GM19035 (cell line): Measurements from ENCODE around the gene TMEM240.
"Not testable (repeated sequence)": the region's sequence is repeated elsewhere in the genome, so short reads cannot be mapped to it uniquely, and the experiment has no call there.

Experiments
- ATAC-seq: cut with Tn5 transposase; IDR thresholded peaks from one replicate; pipeline ENCODE4 v1.9.1; 2021; ENCODE audit not compliant: unreplicated experiment

TMEM240 gene

GRCh38 chr1:1505801-1506200, 34.6 kb downstream of the TMEM240 start:
- ATAC-seq: not testable (repeated sequence)

- peak; percentile 65 for ATAC-seq
Observed at GRCh38 chr1:1505366-1505798, 35.0 kb downstream of the TMEM240 start.

GRCh38 chr1:1504777-1505365, 35.6 kb downstream of the TMEM240 start:
- ATAC-seq: not testable (repeated sequence)

GRCh38 chr1:1495461-1495975, 44.9 kb downstream of the TMEM240 start:
- ATAC-seq: not testable (repeated sequence)

GRCh38 chr1:1494311-1494710, 46.1 kb downstream of the TMEM240 start:
- not testable (repeated sequence) for ATAC-seq

- no peak for ATAC-seq
Observed at GRCh38 chr1:1491601-1492000, 48.8 kb downstream of the TMEM240 start.

- no peak for ATAC-seq
Observed at GRCh38 chr1:1490633-1491230, 49.7 kb downstream of the TMEM240 start.

GRCh38 chr1:1489861-1490260, 50.6 kb downstream of the TMEM240 start:
- ATAC-seq: no peak

GRCh38 chr1:1489231-1489630, 51.2 kb downstream of the TMEM240 start:
- no peak for ATAC-seq

- ATAC-seq: no peak
Observed at GRCh38 chr1:1487701-1488100, 52.7 kb downstream of the TMEM240 start.

GRCh38 chr1:1485755-1486317, 54.6 kb downstream of the TMEM240 start:
- not testable (repeated sequence) for ATAC-seq

- ATAC-seq: not testable (repeated sequence)
Observed at GRCh38 chr1:1484976-1485750, 55.3 kb downstream of the TMEM240 start.
